IMR-90 (cell line): ENCODE measurements around the gene DOCK4. TPM values are rescaled to one million over a fixed set of nuclear protein-coding genes. Genes with fewer than 3 reads are reported as not detected.

Source experiments
- ATAC-seq: fragments of 200-7000 bp; cut with Tn5 transposase; 2 replicates; pipeline ENCODE4 v1.9.1; 2020; ENCODE audit warnings: low read depth, mild to moderate bottlenecking, moderate library complexity
- BruUV-seq: library from RNA; stranded (reverse); fragments of 400-500 nt; replicated peaks from 2 replicates; lab custom pipeline; 2021; lab: Mats Ljungman, UMichigan
- CTCF ChIA-PET: fragments of 300-600 bp; formaldehyde crosslinking; extraction: SDS; loops from one replicate; lab custom pipeline; 2021; ENCODE audit warnings: antibody characterized with exemption; lab: Yijun Ruan, JAX
- POLR2A ChIA-PET: fragments of 300-600 bp; sonication (Branson Sonifier 250); formaldehyde crosslinking; loops from one replicate; lab custom pipeline; 2022; ENCODE audit warnings: antibody characterized with exemption; ENCODE audit not compliant: unreplicated experiment; lab: Charles Lee
- DNase-seq: peaks from one replicate; pipeline ENCODE4 v3.0.0; 2013
- H2AFZ ChIP-seq: replicated peaks from 2 replicates; pipeline ENCODE3; 2013; ENCODE audit warnings: low read length, mild to moderate bottlenecking; ENCODE audit not compliant: poor library complexity
- H2AK5ac ChIP-seq: 2 replicates; pipeline ENCODE4 v1.6.1; 2013; ENCODE audit warnings: low read depth, low read length, inconsistent platforms
- H2AK9ac ChIP-seq: replicated peaks from 2 replicates; pipeline ENCODE3; 2013; ENCODE audit warnings: mild to moderate bottlenecking, low read depth, low read length, moderate library complexity; ENCODE audit not compliant: poor library complexity
- H2BK120ac ChIP-seq: 2 replicates; pipeline ENCODE4 v1.6.1; 2013; ENCODE audit warnings: low read depth, low read length, inconsistent platforms
- H2BK15ac ChIP-seq: 3 replicates; pipeline ENCODE4 v1.6.1; 2013; ENCODE audit warnings: low read depth, low read length, inconsistent platforms
- H2BK20ac ChIP-seq: 2 replicates; pipeline ENCODE4 v1.6.1; 2013; ENCODE audit warnings: low read depth, mild to moderate bottlenecking, inconsistent platforms, low read length, moderate library complexity
- H2BK5ac ChIP-seq: 2 replicates; pipeline ENCODE4 v1.6.1; 2013; ENCODE audit warnings: mild to moderate bottlenecking, low read depth, low read length, inconsistent platforms; ENCODE audit not compliant: poor library complexity, severe bottlenecking
- H3K14ac ChIP-seq: replicated peaks from 2 replicates; pipeline ENCODE4 v1.6.1; 2013; ENCODE audit warnings: low read depth, low read length, inconsistent platforms
- H3K18ac ChIP-seq: 2 replicates; pipeline ENCODE4 v1.6.1; 2013; ENCODE audit warnings: low read depth, low read length, control low read depth
- H3K23ac ChIP-seq: 2 replicates; pipeline ENCODE4 v1.6.1; 2013; ENCODE audit warnings: low read depth, low read length, inconsistent platforms
- H3K27ac ChIP-seq: 2 replicates; pipeline ENCODE4 v1.5.1; 2013; ENCODE audit warnings: mild to moderate bottlenecking, control low read depth, low read length; ENCODE audit not compliant: insufficient read depth
- H3K27me3 ChIP-seq: 2 replicates; pipeline ENCODE4 v1.6.1; 2013; ENCODE audit warnings: low read length; ENCODE audit not compliant: control insufficient read depth, insufficient read depth
- H3K36me3 ChIP-seq: 2 replicates; pipeline ENCODE4 v1.6.1; 2013; ENCODE audit warnings: low read length, mixed read lengths; ENCODE audit not compliant: control insufficient read depth, insufficient read depth
- H3K4ac ChIP-seq: 2 replicates; pipeline ENCODE4 v1.6.1; 2013; ENCODE audit warnings: low read depth, low read length, inconsistent platforms
- H3K4me1 ChIP-seq: 2 replicates; pipeline ENCODE4 v1.6.1; 2013; ENCODE audit warnings: low read length, mixed read lengths; ENCODE audit not compliant: control insufficient read depth, insufficient read depth
- H3K4me2 ChIP-seq: 2 replicates; pipeline ENCODE4 v1.6.1; 2013; ENCODE audit warnings: low read depth, mild to moderate bottlenecking, control low read depth, low read length, moderate library complexity
- H3K4me3 ChIP-seq: 2 replicates; pipeline ENCODE4 v1.5.1; 2013; ENCODE audit warnings: low read depth, mild to moderate bottlenecking, control low read depth, low read length, moderate library complexity; ENCODE audit not compliant: insufficient read depth
- H3K56ac ChIP-seq: 2 replicates; pipeline ENCODE4 v1.6.1; 2013; ENCODE audit warnings: low read length, inconsistent platforms; ENCODE audit not compliant: insufficient read depth; ENCODE audit errors: extremely low read depth
- H3K79me1 ChIP-seq, 2 experiments: 2 replicates each; pipeline ENCODE4 v1.6.1; 2013; ENCODE audit warnings: low read length in 2 of 2, inconsistent platforms in 1 of 2, low read depth in 1 of 2
- H3K9ac ChIP-seq: 2 replicates; pipeline ENCODE4 v1.6.1; 2013; ENCODE audit warnings: low read depth, low read length, control low read depth
- H3K9me1 ChIP-seq: 2 replicates; pipeline ENCODE4 v1.6.1; 2013; ENCODE audit warnings: low read length, inconsistent platforms; ENCODE audit not compliant: insufficient read depth
- H3K9me3 ChIP-seq: 2 replicates; pipeline ENCODE4 v1.6.1; 2013; ENCODE audit warnings: low read length; ENCODE audit not compliant: control insufficient read depth, insufficient read depth
- H4K20me1 ChIP-seq: 2 replicates; pipeline ENCODE4 v1.6.1; 2013; ENCODE audit warnings: low read length, inconsistent platforms; ENCODE audit not compliant: insufficient read depth
- H4K5ac ChIP-seq: 2 replicates; pipeline ENCODE4 v1.6.1; 2013; ENCODE audit warnings: mild to moderate bottlenecking, low read depth, low read length, control low read depth
- H4K8ac ChIP-seq, 2 experiments: 2 replicates each; pipeline ENCODE4 v1.6.1; 2013; ENCODE audit warnings: low read depth in 2 of 2, low read length in 2 of 2, control low read depth in 1 of 2, inconsistent platforms in 1 of 2
- H4K91ac ChIP-seq: 2 replicates; pipeline ENCODE4 v1.6.1; 2013; ENCODE audit warnings: low read depth, low read length, inconsistent platforms; ENCODE audit not compliant: insufficient read depth
- BHLHE40 ChIP-seq: fragments of 150-350 bp; IDR thresholded peaks from 2 replicates; pipeline ENCODE4 v1.6.1; 2016; ENCODE audit warnings: mild to moderate bottlenecking, low read depth, low read length
- CEBPB ChIP-seq: IDR thresholded peaks from 2 replicates; pipeline ENCODE4 v1.6.1; 2012; ENCODE audit warnings: low read depth, low read length, improper control_type of control experiment
- CHD1 ChIP-seq: IDR thresholded peaks from 2 replicates; pipeline ENCODE4 v1.6.1; 2012; ENCODE audit warnings: low read depth, low read length, improper control_type of control experiment
- FOS ChIP-seq: fragments of 150-350 bp; IDR thresholded peaks from 2 replicates; pipeline ENCODE4 v1.6.1; 2016; ENCODE audit warnings: low read depth, low read length
- MAFK ChIP-seq: IDR thresholded peaks from 2 replicates; pipeline ENCODE4 v1.6.1; 2012; ENCODE audit warnings: low read depth, low read length, improper control_type of control experiment
- MAZ ChIP-seq: IDR thresholded peaks from 2 replicates; pipeline ENCODE4 v1.6.1; 2012; ENCODE audit warnings: low read depth, mild to moderate bottlenecking, low read length, improper control_type of control experiment, moderate library complexity, borderline replicate concordance
- MXI1 ChIP-seq: IDR thresholded peaks from 2 replicates; pipeline ENCODE4 v1.6.1; 2012; ENCODE audit warnings: low read depth, mild to moderate bottlenecking, low read length, moderate library complexity, borderline replicate concordance
- POLR2A ChIP-seq: IDR thresholded peaks from 2 replicates; pipeline ENCODE4 v1.6.1; 2012; ENCODE audit warnings: mild to moderate bottlenecking, low read depth, low read length
- RAD21 ChIP-seq: IDR thresholded peaks from 2 replicates; pipeline ENCODE4 v1.6.1; 2012; ENCODE audit warnings: low read length, improper control_type of control experiment
- RCOR1 ChIP-seq: IDR thresholded peaks from 2 replicates; pipeline ENCODE4 v1.6.1; 2012; ENCODE audit warnings: mild to moderate bottlenecking, low read length, improper control_type of control experiment; ENCODE audit not compliant: insufficient replicate concordance
- RFX5 ChIP-seq: IDR thresholded peaks from 2 replicates; pipeline ENCODE4 v1.8.0; 2012; ENCODE audit warnings: low read depth, mild to moderate bottlenecking, low read length, moderate library complexity
- SMC3 ChIP-seq: fragments of 150-350 bp; IDR thresholded peaks from 2 replicates; pipeline ENCODE4 v1.6.1; 2016; ENCODE audit warnings: low read depth, mild to moderate bottlenecking, antibody characterized with exemption, low read length, moderate library complexity
- WGBS, 2 experiments: methylation state at CpG; one replicate each; pipeline versions ENCODE4 v1.1.5 to v1.1.7; 2013; ENCODE audit warnings: missing lambda C conversion rate in 2 of 2; ENCODE audit not compliant: insufficient read length in 1 of 2; ENCODE audit errors: extremely low coverage in 2 of 2; 5-methylcytosine and 5-hydroxymethylcytosine counted together
- dilution Hi-C: fragments of 300-500 bp; cut with HindIII; formaldehyde crosslinking; loops from one replicate; pipeline ENCODE4 v1.14.3; 2018; ENCODE audit warnings: low sequenced_read_pairs; ENCODE audit not compliant: unreplicated experiment
- in situ Hi-C: fragments of 300-500 bp; cut with MboI; formaldehyde crosslinking; loops from 3 replicates; pipeline ENCODE4 v1.14.3; 2019; ENCODE audit warnings: low sequenced_read_pairs, inconsistent platforms, mixed read lengths
- intact Hi-C: fragments of 100-400 bp; cut with micrococcal nuclease; formaldehyde crosslinking; loops from 2 replicates; pipeline ENCODE4 v1.10.0; 2022
- polyA plus RNA-seq, 3 experiments: library from polyadenylated mRNA; depleted of rRNA; stranded (reverse); fragments of >200 nt; gene quantifications; 2 replicates each; pipeline ENCODE4 v1.2.3, GENCODE V29; 2012; ENCODE audit warnings: low replicate concordance in 1 of 3
- total RNA-seq: library from RNA; depleted of rRNA; stranded (reverse); fragments of >200 nt; gene quantifications from 2 replicates; pipeline ENCODE4 v1.2.3, GENCODE V29; 2012
- TF ChIP-seq, protein P1 (sequence below): fragments of 150-350 bp; IDR thresholded peaks from 2 replicates; pipeline ENCODE4 v1.6.1; 2017; ENCODE audit warnings: mild to moderate bottlenecking, antibody characterized with exemption, low read length, low read depth
- TF ChIP-seq, protein P2 (sequence below): conservative IDR thresholded peaks from 2 replicates; pipeline ENCODE4 v1.5.1; 2012; ENCODE audit warnings: mild to moderate bottlenecking, low read depth, low read length, improper control_type of control experiment
- TF ChIP-seq, protein P3 (sequence below): fragments of 150-350 bp; IDR thresholded peaks from 2 replicates; pipeline ENCODE4 v1.6.1; 2016; ENCODE audit warnings: low read depth, mild to moderate bottlenecking, low read length, moderate library complexity, borderline replicate concordance

Gene DOCK4
- total and polyA plus RNA-seq, 2 of the 4 experiments (the other 2 are of a cell fraction), result 4.4 to 12.2 TPM

DNA sequence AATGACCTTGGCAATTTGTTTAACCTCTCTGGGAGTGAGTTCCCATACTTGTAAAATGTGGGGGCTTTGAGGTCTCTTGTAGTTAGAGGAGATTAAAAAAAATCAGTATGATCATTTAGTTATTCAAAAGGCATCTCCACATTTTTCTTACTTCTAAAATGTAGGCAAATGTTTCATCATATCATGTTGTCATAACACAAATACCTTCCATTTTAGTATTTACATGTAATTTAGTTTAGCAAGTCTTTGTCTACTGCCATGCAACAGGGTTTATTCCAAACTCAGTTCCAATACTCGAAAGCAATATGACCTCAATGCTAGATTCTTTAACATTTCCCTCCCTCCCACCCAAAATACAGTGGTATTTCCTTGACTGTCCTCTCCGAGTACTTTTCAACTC, 381.2 kb downstream of the DOCK4 start:
- Histone ChIP-seq H2BK15ac (no peak overlapping the region), H3K23ac (no peak overlapping the region), H4K8ac (no peak overlapping the region), H3K4me1 (0 out of 2 replicates have a peak, but pooled peaks cover 2% of the 10 kb centered on the region), H4K5ac (no peak overlapping the region), H4K91ac (no peak overlapping the region), H2BK120ac (no peak overlapping the region), H3K9me1 (no peaks in the 10 kb centered on the region), H3K36me3 (0 out of 2 replicates have a peak, but pooled peaks cover 2% of the 10 kb centered on the region), H2AK9ac (no peak overlapping the region), H3K18ac (no peak overlapping the region), H3K27ac (no peak overlapping the region), H3K4me3 (no peak overlapping the region), H3K27me3 (no peaks in the 10 kb centered on the region), H3K9me3 (no peaks in the 10 kb centered on the region), H3K56ac (no peak overlapping the region), H2AFZ (no peak overlapping the region), H4K20me1 (no peaks in the 10 kb centered on the region), H2AK5ac (no peak overlapping the region), H2BK5ac (no peak overlapping the region), H3K4ac (no peak overlapping the region), H3K79me1 (no peaks in the 10 kb centered on the region), H2BK20ac (no peak overlapping the region), H3K4me2 (no peak overlapping the region), H3K14ac (no peak overlapping the region), H3K9ac (no peak overlapping the region)
- ChIA-PET CTCF (no interaction called here), POLR2A (no interaction called here)
- WGBS, 2 experiments, result no CpG with 5 or more reads among the region's 2 CpGs
- ATAC-seq, result no peak
- TF ChIP-seq SMC3, result no peak
- TF ChIP-seq RCOR1, result no peak
- no peak for TF ChIP-seq MAFK
- TF ChIP-seq, protein P1, sequence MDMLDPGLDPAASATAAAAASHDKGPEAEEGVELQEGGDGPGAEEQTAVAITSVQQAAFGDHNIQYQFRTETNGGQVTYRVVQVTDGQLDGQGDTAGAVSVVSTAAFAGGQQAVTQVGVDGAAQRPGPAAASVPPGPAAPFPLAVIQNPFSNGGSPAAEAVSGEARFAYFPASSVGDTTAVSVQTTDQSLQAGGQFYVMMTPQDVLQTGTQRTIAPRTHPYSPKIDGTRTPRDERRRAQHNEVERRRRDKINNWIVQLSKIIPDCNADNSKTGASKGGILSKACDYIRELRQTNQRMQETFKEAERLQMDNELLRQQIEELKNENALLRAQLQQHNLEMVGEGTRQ, result no peak
- TF ChIP-seq, protein P2, sequence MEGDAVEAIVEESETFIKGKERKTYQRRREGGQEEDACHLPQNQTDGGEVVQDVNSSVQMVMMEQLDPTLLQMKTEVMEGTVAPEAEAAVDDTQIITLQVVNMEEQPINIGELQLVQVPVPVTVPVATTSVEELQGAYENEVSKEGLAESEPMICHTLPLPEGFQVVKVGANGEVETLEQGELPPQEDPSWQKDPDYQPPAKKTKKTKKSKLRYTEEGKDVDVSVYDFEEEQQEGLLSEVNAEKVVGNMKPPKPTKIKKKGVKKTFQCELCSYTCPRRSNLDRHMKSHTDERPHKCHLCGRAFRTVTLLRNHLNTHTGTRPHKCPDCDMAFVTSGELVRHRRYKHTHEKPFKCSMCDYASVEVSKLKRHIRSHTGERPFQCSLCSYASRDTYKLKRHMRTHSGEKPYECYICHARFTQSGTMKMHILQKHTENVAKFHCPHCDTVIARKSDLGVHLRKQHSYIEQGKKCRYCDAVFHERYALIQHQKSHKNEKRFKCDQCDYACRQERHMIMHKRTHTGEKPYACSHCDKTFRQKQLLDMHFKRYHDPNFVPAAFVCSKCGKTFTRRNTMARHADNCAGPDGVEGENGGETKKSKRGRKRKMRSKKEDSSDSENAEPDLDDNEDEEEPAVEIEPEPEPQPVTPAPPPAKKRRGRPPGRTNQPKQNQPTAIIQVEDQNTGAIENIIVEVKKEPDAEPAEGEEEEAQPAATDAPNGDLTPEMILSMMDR, result no peak
- TF ChIP-seq RAD21, result no peak
- no peak for TF ChIP-seq CHD1
- no peak for TF ChIP-seq POLR2A
- no peak for TF ChIP-seq MAZ
- no peak for TF ChIP-seq CEBPB
- TF ChIP-seq, protein P3, sequence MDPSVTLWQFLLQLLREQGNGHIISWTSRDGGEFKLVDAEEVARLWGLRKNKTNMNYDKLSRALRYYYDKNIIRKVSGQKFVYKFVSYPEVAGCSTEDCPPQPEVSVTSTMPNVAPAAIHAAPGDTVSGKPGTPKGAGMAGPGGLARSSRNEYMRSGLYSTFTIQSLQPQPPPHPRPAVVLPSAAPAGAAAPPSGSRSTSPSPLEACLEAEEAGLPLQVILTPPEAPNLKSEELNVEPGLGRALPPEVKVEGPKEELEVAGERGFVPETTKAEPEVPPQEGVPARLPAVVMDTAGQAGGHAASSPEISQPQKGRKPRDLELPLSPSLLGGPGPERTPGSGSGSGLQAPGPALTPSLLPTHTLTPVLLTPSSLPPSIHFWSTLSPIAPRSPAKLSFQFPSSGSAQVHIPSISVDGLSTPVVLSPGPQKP, result no peak
- TF ChIP-seq RFX5, result no peak
- TF ChIP-seq FOS, result no peak
- no peak for TF ChIP-seq MXI1
- TF ChIP-seq BHLHE40, result no peak
- in situ Hi-C loops (no loop called here), dilution Hi-C loops (no loop called here), intact Hi-C loops (no loop called here)
- DNase-seq, result no peak
- no TSS peak for BruUV-seq
